ENCODE data around the gene SBK1. TPM values are rescaled to one million over a fixed set of nuclear protein-coding genes. Genes with fewer than 3 reads are reported as not detected.

The SBK1 gene
- total RNA-seq, 4 donors from 2014 or later: 1.3 to 2.7 (median 1.8) TPM

DNA sequence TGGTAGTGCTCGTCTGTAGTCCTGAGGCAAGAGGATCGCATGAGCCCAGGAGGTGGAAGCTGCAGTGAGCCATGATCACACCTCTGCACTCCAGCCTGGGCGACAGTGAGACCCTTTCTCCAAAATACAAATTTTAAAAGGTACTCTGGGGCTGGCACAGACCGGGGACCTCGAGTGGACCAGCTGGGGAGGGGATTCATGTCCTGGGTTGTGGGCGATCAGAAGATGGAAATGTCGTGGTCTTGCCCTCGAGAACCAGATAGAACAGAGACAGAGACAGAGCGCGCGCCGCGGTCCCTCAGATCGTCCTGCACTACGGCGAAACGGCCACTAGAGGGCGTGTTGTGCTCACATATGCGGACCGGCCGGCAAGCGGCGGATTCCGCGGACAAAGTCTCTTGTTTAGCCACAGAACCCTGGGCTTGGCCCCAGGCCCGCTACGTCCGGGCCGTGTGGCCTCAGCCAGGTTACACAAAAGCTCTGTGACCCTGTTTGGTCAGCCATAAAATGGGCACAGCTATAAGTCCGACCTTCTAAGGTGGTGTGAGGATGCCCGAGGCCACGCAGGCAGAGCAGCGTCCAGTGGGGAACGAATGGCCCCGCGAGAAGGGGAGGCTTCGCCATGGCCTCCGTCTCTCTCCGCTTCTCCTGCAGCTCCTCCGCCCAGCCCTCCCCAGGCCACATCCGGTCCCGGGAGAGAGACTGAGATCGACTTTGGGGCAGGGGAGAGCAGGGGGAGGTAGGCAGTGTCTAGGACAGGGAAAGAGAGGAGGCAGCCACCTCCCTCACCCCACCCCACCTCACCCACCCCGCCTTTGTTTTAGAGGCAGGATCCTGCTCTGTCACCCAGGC, 14.6 kb upstream of the SBK1 start:
- intact Hi-C loops (cut with DNase I; ENCODE audit: low total_unique reads): no loop called here
- no peak overlapping the region for H3K4me3 ChIP-seq (ENCODE audit: low read depth, poor library complexity, severe bottlenecking)
- TF ChIP-seq POLR2A (IDR thresholded peaks at IDR 0.05): no peak
- TF ChIP-seq, protein P1, sequence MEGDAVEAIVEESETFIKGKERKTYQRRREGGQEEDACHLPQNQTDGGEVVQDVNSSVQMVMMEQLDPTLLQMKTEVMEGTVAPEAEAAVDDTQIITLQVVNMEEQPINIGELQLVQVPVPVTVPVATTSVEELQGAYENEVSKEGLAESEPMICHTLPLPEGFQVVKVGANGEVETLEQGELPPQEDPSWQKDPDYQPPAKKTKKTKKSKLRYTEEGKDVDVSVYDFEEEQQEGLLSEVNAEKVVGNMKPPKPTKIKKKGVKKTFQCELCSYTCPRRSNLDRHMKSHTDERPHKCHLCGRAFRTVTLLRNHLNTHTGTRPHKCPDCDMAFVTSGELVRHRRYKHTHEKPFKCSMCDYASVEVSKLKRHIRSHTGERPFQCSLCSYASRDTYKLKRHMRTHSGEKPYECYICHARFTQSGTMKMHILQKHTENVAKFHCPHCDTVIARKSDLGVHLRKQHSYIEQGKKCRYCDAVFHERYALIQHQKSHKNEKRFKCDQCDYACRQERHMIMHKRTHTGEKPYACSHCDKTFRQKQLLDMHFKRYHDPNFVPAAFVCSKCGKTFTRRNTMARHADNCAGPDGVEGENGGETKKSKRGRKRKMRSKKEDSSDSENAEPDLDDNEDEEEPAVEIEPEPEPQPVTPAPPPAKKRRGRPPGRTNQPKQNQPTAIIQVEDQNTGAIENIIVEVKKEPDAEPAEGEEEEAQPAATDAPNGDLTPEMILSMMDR (IDR thresholded peaks at IDR 0.05): peak in 1 of 3 donors; percentile 82
- peak; percentile 80 to 96 for DNase-seq (ENCODE audit: low spot score in 2 of 2)
- 3% methylated on average over 37 to 43 of the region's 44 CpGs for WGBS, 2 donors

DNA sequence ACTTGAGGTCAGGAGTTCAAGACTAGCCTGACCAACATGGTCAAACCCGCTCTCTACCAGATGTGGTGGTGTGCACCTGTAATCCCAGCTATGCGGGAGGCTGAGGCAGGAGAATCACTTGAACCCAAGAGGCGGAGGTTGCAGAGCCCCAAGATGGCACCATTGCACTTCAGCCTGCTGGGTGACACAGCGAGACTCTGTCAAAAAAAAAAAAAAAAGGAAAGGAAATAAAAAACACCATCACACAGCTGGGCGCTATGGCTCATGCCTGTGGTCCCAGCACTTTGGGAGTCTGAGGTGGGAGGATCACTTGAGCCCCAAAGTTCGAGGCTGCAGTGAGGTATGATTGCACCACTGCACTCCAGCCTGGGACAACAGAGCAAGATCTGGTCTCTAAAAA, 13.3 kb upstream of the SBK1 start:
- DNase-seq (ENCODE audit: low spot score in 2 of 2): no peak
- 80 to 84% methylated on average over 6 of the region's 6 CpGs for WGBS, 2 donors
- H3K4me3 ChIP-seq (ENCODE audit: low read depth, poor library complexity, severe bottlenecking): no peak overlapping the region
- TF ChIP-seq POLR2A (IDR thresholded peaks at IDR 0.05): no peak
- TF ChIP-seq, protein P1 (IDR thresholded peaks at IDR 0.05): no peak
- intact Hi-C loops (cut with DNase I; ENCODE audit: low total_unique reads): no loop called here

DNA sequence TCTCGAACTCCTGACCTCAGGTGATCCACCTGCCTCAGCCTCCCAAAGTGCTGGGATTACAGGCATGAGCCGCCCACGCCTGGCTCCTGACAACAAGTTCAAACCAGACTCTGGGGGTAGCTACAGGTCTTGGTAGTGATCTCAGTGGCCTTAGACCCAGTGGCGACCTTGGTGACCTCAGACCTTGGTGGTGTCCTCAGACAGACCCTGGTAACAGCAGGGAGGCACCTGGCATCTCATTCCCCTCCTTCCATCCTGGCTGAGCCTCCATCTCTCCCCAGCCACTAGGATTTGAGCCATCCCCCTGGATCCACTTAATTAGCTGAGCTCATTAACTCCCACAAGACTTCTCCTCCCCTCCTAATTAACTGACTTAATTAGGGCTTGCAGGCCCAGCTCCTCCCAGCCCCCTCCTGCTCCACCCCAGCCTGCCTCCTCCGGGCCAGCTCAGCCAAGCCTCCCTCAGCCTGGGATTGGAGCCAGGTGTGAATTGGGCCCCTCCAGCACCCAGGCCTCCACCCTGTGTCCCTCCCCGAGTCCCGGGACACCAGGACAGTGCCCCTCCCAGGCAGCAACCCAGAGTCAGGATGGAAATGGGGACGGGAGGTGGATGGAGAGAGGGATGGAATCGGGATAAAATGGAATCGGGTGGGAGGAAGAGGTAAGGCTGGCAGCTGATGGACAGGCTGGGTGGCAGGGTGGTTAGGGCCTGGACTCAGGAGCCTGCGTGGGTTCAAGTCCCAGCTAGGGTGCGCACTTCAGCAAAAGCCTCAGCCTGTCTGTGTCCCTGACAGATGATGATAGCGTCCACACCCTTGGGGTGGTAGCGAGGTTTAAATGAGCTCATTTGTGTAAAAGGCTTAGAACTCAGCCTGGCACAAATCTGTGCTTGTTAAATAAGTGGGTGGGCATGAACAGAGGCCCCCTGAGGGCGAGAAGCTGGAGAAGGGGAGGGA, 11.2 kb upstream of the SBK1 start:
- 45 to 56% methylated on average over 15 of the region's 15 CpGs for WGBS, 2 donors
- no peak for DNase-seq (ENCODE audit: low spot score in 2 of 2)
- intact Hi-C loops (cut with DNase I; ENCODE audit: low total_unique reads): loop anchor here (10.0 kb wide), 1 partner anchor 324 kb away; no protein-coding TSS in a partner anchor
- H3K4me3 ChIP-seq (ENCODE audit: low read depth, poor library complexity, severe bottlenecking): no peak overlapping the region
- TF ChIP-seq, protein P1 (IDR thresholded peaks at IDR 0.05): no peak
- no peak for TF ChIP-seq POLR2A (IDR thresholded peaks at IDR 0.05)

DNA sequence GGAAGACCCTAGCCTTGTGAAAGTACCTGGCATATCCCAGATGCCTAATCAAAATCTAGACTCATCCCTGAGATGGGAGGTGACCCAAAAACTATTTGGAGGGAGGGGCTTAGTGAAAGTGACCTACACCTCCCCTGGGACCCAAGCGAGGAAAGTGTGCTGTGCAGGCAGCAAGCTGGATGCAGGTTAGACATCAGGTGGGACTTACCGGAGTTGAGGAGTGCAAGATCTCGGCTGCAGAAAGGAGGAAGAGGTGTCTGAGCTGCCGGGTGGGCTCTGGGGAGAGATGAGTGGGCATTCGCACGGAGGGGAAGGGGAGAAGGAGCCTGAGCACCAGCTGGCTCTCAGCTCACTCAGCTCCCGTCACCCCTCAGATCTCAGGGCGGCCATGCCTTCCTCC, 10.3 kb upstream of the SBK1 start:
- intact Hi-C loops (cut with DNase I; ENCODE audit: low total_unique reads): loop anchor here (10.0 kb wide), 1 partner anchor 323 kb away; no protein-coding TSS in a partner anchor
- 86 to 87% methylated on average over 8 of the region's 8 CpGs for WGBS, 2 donors
- DNase-seq (ENCODE audit: low spot score in 2 of 2): no peak
- TF ChIP-seq, protein P1 (IDR thresholded peaks at IDR 0.05): no peak
- TF ChIP-seq POLR2A (IDR thresholded peaks at IDR 0.05): no peak
- no peak overlapping the region for H3K4me3 ChIP-seq (ENCODE audit: low read depth, poor library complexity, severe bottlenecking)

DNA sequence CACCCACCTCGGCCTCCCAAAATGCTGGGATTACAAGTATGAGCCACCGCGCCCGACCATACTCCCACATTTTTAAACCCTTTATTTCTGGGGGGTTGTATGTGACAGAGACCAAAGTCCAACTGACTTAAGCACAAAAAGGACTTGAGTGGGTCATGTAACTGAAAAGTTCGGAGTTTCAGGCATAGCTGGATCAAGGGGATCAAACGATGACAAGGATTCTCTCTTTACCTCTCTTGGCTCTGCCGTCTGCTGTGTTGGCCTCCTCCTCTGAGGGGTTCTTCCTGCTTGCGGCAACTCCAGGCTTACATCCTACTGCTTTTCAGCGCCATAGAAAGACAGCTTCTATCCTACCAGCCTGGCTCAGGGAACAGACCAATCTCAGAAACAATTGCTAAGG, 9.2 kb upstream of the SBK1 start:
- no peak overlapping the region for H3K4me3 ChIP-seq (ENCODE audit: low read depth, poor library complexity, severe bottlenecking)
- TF ChIP-seq, protein P1 (IDR thresholded peaks at IDR 0.05): no peak
- TF ChIP-seq POLR2A (IDR thresholded peaks at IDR 0.05): no peak
- 88 to 89% methylated on average over 9 of the region's 9 CpGs for WGBS, 2 donors
- DNase-seq (ENCODE audit: low spot score in 2 of 2): no peak
- intact Hi-C loops (cut with DNase I; ENCODE audit: low total_unique reads): loop anchor here (10.0 kb wide), 1 partner anchor 322 kb away; no protein-coding TSS in a partner anchor

Measured in lower leg skin (tissue), 4 donors.